Ureter (tissue), 1 donor: ENCODE data around the gene LAIR1. TPM values are rescaled to one million over a fixed set of nuclear protein-coding genes. Genes with fewer than 3 reads are reported as not detected.
"Not testable (repeated sequence)": the region's sequence is repeated elsewhere in the genome, so short reads cannot be mapped to it uniquely, and the experiment has no call there.

Experiments used
- DNase-seq: peaks from one replicate; pipeline ENCODE4 v3.0.0-alpha.2; 2020; ENCODE audit warnings: low spot score
- total RNA-seq: library from RNA; stranded (reverse); gene quantifications from one replicate; pipeline ENCODE4 v1.2.4, GENCODE V29; 2023
- donor health status: DM: yes; HTN: yes; CAD: no.

LAIR1 gene
- total RNA-seq, 1 donor from 2014 or later, result 16.1 TPM

DNA sequence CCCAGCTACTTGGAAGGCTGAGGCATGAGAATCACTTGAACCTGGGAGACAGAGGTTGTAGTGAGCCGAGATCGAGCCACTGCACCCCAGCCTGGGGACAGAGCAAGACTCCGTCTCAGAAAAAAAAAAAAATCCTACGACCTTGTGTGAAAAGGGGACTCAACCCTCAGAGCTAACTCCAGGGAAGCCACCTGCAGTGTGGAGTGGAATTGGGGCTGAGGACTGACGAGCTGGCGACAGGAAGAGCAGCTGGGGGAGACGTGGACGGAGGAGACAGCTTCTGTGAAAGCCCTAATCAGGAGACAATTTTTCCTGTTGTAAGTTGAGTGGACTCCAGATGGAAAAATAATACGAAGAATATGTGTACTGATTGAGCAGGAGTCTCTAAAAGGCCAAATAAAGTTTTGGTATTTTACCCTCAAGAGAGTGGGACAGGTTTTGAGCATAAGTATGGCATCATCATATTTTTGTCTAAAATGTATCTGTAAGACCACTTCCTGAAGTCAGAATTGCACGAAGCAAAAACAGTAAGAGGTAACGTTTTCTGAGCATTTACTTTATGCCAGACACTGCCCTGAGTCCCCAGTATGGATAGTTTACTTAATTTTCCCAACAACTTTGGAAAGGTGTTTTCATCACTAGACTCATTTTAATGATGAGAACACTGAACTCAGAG is 12.0 kb upstream of the LAIR1 start:
- DNase-seq, result no peak

DNA sequence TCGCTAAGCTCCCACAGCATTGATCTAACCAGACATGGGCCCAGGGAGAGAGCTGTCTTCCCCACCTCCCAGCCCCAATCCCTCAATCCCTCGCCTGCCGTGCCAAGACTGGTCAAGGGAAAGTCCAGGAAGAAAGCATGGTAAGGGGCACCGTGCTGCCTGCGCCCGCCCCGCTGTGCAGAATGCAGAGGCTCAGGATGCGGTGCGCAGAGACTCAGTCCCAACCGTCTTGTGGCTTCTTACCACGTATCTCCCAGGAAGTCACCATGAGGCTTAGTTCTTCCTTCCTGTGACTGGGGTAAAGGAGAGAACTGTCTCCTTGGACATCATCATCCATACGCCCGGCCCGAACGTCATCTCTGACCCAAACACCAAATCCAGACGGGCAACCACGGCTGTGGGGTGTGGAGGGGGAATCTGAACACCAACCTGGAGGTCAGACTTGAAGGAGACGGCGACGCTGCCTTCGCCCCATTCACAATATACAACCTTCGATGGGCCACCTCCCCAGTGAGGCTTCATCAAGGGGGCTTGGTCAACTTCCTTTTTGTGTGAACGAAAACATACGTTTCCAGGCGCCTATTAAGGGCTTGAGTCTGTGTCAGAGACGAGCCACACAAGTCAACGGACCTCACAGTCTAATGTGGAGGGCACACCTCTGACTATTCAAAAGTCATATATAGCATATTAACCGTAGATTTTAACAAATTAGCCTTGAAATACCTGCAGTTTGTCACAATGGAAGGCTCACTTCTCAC is 10.6 kb upstream of the LAIR1 start:
- not testable (repeated sequence) for DNase-seq

DNA sequence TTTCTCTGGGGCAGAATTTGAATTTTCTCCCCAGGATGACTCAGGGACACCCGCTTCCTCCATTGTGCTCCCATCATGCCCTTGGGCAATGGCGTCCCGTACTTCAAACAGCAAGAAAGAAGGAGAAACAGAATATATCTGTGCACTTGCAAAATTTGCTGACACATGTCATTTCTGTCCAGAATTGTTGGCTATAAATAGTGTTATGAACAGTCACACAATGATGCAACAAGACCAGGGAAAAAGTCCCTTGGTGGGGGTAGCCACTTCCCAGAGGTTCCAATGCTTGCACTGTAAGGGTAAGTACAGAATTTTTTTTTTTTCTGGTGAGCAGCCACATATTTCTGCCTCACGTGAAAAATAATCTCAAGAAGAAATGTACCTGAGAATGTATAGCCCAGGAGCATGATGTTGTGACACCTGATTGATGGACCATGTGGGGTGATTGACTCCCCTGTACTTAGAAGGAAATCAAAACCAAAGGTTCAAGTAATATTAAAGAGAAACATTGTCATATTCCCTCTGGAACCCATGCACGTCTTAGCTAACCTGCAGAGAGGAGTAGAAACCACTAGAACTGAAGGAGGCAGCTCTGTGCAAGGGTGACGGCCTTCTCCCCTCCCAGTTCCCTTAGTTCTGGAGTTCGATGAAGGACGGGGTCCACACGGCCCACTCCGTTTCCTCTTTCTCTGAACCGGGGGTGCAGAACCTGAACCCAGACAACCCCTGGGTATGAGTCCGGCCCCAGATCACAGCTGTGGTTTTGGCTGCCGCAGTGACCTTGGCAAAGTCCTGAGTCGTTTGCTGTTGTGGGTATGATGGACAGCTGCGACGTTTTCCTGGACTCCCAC is 9.3 kb upstream of the LAIR1 start:
- no peak for DNase-seq

DNA sequence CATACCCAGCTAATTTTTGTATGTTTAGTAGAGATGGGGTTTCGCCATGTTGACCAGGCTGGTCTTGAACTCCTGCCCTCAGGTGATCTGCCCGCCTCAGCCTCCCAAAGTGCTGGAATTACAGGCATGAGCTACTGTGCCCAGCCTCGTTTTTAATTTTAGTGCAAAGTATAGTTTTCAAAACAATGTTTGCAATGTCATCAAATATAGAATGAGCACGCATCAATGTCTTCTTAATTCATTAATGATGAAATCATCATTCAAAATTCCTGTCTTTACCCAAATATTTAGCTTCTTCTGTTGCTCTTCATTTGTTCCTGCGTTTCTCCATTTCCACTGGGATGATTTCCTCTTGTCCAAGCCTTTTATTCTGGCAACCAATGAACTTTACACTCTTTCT is 6.7 kb upstream of the LAIR1 start:
- DNase-seq, result not testable (repeated sequence)

DNA sequence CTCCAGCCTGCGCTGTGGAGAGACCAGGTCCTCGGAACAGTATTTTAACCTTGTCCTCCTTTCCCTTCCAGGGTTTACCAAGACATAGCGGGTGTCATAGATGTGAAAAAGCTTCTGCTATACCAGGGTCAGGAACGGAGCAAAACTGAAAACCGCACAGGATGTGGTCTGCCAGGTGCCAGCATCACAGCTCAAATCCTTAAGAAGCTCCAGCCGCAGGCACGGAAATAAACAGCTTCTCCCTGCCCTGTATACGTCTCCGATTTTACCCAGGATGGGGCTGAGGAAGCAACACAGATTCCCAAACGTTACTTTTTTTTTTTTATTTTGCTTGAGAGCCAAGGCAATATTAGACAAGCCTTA is 5.7 kb upstream of the LAIR1 start:
- not testable (repeated sequence) for DNase-seq

DNA sequence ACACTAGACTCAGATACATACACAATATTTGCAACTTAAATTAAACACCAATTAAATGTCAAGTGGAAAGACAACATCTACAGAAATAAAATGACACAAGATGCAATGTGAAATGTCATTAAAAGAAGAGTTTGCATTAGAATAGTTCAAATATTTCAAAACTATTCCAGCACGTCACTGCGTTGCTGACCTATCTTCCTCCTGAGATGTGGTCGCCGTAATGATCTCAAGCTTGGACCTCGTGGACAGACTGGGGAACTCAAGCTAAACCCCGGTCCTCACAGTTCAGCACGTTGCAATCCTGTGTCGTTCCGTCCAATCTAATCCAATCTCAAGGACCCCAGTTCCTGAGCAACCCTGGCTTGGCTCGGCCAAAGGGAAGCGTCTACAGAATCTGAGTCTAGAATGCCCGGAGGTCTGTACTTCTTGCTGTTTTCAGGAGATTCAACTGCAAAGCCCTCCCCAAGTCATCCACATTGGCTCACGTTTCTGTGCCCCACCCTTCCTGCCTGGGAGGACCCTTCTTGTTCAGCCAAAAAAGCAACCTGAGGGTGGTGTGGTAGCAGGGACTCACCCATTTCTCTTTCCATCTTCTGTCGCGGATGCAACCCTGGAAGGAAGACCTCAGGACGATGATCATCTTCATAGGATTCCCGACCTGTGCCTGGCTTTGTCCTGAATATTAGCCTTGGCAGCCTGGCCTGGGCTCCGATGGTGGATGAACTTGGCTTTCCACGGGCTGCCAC is 5.1 kb upstream of the LAIR1 start:
- DNase-seq, result not testable (repeated sequence)

DNA sequence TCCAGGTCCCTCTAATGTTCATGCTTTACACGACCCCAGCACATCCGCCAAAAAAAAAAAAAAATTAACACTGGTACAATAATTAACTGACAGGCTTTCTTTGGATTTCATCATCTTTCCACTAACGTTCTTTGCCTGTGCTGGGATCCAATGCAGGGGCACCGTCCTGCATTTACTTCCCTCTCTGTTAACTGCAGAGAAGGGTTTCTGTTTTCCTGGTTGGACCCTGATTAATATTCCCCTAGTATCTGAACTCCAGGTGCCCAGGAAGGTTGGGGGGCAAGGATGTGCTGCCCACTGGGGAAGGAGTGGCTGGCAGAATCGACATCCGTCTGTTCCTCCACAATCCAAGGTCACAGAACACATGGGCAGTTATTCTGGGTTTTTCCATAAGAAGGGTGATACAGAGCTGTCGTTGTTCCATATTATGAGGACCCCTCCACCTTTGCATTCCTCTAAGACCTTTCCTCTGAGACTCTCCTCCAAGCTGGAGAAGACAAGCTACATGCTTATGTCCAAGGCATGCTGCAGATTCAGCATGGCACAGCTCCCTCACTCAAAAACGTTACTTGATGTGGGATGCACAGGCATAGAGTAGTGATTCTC is 4.5 kb upstream of the LAIR1 start:
- no peak for DNase-seq

DNA sequence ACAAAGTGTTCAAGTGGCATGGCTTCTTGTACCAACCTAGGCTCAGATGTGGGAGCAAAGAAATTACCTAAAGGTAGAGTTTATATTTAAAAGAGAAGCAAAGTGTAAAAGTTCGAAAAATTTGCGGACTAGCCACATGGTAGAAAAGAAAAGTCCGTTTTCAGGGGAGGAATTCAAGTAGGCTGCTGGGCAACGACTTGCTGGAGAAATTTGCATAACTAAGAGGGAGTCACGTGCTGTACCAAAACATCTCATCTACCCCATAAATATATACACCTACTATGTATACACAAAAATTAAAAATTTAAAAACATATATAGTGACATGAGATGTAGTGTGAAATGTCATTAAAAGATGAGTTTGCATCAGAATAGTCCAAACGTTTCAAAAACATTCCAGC is 2.1 kb upstream of the LAIR1 start:
- DNase-seq, result no peak

DNA sequence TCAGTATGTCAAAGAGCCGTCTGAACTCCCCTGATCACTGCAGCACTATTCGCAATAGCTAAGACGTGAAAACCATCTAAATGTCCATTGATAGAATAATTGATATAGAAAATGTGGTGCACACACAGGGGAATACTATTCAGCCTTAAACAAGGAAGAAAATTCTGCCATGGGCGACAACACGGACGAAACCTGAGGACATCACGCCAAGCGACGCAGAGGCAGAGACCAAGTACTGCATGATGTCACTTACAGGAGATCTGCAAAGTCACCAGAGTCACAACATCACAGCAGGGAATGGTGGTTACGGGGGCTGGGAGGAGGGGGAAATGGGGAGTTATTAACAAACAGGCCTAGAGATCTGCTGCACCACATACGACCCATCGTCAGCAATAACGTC is 1.1 kb upstream of the LAIR1 start:
- DNase-seq, result not testable (repeated sequence)

DNA sequence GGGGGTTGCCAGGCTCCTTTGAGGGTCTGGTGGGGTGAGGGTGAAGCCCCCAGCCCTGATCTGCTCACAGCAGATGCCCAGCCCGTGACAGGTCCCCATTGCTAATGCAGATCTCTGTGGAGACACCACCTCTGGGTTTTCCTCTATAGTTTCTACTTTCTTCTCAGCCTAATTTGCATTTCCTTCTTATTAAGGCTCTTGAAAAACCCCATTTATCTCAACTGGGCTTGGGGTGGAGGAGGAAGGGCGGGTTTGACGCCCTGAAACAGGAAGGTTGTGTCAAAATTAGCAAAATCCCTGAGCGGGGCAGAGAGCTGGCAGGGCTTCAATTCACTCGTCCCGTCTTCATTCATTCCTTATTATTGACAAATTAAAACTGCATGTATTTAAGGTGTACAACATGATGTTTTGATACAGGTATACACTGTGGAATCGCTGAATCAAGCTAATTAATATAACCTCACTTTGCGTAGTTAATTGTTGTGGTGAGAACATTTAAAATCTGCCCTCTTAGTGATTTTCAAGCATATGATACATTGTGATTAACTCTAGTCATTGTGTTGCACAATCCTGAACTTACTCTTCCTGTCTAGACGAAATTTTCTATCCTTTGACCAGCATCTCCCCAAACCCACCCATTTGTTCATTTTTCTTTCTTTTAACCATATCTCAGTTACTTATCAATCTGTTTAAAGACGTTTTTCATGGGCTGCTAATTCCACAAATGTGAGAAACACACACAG is 2.9 kb downstream of the LAIR1 start:
- not testable (repeated sequence) for DNase-seq

DNA sequence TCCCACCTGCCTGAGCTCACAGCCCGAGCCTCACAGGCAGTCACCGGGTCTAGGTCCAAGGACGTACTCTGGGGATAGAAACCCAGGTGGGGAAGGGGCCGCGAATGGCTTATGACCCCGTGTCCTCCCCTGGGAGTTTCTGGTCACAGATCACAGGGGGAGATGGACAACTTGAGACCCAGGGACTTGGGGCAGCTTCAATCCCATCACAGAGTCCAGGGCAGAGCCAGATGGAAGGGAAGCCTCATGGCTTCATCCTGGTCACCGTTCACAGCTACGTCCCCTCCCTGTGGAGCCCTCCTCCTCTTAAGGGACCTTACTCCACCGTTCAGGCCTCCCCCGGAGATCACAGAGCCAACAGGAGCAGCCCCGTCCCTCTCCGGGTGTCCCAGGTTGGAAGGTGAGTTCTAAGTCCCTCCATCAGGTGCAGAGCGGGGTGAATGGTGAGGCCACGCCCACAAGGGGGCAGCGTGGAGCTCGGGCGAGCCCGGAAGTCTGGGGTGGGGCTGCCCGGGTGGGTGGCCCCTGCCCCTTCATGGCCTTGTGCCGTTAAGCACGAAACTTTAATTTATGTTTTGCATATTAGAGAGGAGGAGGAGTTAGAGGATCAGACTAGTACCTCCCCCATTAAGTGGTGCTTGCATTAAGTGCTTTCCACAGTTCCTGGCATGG is 5.4 kb downstream of the LAIR1 start:
- not testable (repeated sequence) for DNase-seq

DNA sequence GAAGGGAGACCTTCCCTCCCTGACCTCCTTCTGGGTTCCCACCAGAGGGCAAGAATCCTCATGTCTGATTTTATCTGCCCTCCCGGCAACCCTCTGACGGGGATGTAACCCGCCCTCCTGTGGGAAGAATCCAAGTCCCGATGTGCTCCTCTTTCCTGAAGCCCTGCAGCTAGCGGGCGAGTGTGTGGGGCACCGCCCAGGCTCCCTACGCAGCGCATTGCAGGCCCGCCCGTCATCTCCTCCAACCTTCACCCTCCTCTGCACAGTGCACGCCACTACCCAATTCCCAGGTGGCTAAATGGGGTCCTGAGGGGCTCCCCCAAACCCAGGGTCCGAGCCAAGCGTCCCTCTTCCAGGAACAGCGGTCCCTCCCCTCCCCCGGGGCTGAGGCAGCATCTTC is 7.3 kb downstream of the LAIR1 start:
- DNase-seq, result no peak

DNA sequence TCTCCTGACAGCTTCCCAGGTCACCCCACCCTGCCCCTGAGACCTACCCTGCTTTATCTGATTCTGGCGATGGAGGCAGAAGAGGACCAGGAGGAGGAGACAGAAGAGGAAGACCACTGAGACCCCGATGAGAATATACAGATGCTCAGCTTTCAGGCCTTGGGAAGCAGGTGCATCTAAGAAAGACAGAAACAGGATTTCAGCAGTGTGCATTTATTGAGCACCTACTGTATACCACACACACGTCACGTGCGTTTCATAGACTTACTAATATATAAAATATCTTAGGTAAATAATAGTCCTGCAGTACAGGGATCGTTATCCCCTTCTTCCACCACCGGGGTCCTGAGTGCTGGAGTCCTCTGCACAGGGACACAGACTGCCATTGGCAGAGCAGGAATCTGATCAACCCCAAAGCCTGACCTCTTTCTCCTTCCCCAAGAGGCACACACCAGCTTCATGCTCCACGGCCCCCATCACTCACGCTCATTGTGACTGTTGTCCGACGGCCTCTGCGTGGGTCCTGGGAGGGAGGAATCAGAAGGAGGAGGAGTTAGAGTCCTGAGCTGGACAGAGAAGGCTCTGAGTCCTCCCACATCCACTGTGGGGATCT is 8.2 kb downstream of the LAIR1 start:
- no peak for DNase-seq

DNA sequence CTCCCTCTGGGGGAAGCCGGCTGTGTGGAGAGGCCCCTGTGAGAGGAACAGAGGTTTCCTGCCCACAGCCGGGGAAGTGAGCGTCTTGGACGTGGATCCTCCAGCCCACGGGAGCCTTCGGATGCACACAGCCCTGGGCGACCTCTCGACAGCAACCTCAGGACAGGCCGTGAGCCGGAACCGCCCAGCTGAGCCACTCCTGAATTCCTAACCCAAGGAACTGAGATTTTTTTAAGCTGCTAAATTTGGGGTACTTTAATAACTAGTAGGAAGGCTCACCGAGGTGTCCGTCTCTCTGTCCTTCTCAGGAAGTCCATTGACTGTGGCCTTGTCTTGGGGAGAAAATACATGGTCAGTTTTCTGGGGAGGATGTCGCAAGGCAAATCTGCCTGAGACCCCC is 9.1 kb downstream of the LAIR1 start:
- no peak for DNase-seq

DNA sequence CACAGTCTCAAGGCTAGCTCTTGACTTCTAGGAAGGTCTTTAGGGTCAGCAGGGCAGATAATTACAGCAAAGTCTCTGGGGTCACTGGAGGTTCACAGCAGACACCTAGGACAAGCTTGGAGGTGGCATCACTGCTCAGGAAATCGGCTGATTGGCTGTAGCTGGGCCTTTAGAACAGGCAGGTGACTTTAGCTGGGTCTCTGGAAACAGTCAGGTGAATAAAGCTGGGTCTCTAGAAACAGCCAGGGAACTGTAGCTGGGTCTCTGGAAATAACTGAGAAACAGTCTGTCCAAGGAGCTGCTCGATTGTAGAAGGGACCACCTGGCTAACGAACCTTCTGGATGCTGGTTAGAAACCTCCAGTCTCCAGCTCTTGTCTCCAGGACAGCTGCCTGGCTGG is 10.0 kb downstream of the LAIR1 start:
- DNase-seq, result no peak

DNA sequence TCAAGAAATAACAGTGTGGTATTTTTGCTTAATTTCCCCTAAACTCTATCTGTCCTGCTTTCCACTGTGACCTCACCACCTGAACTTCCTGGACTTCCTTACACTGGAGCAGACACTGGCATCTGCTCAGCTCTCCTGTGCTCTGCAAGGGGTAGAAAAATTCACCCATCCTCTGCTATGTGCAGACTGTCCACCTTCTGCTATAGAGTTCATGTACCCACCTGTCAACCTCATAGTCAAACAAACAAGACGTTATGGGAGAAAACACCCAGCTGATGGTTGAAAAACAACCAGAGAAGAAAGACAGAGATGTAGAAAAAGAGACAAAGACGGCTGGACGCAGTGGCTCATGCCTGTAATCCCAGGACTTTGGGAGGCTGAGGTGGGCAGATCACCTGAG is 12.2 kb downstream of the LAIR1 start:
- no peak for DNase-seq

DNA sequence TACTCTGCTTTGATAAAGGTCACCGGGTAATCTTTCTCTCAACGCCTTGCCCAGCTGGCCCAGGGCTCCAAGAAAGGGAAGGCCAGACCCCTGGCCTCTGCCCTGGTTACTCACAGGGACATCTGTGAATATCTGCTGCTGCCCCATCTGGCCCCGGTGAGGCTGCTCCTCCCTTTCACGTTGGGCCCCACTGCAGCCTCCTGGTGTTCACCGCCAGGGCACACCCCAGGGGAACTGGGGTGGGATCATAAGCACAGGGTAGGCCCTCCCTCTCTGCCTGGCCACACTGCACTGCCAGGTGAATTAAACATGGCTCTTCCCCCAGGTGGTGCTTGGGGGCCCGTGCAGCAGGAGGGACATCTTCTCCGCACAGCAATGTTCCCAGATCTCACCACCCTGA is 12.7 kb downstream of the LAIR1 start:
- DNase-seq, result no peak

DNA sequence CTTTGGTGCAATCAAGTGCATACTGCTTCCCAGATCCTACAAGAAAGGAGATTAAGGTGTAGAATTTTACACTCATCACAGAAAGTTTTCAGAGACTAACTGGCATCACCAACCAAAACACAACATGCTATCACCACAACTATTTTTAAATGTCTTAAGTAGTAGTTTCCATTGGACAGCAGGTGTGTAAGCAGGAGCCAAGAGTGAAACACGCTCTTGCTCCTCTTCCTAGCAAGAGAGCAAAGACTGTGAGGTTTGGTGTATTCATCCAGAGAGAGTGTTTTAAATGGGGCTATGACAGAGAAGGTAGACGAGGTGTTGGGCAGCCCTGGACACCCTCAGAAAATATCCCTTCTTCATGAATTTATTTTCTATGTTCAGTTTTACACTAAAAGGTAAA is 13.3 kb downstream of the LAIR1 start:
- no peak for DNase-seq

DNA sequence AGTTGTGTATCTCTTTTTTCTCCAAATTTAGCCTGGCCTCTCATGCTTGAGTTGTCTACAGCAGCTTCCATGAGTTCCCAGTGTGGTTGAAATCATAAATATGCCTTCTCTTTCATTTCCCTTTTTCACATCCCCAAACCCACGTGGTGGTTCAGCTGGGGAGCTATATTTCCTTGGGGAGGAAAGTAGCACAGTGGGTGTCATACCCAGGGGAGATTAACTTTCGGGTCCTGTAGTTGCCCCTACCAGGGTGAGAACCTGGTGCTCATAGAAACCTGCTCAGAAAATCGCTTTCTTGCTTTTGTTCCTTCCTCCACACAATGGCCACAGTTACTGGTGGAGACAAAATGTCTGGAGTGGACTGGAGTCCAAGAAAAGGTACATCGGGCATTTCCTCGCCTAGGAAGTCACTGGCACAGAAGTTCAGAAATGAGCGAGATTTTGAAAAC is 18.8 kb downstream of the LAIR1 start:
- DNase-seq, result no peak

DNA sequence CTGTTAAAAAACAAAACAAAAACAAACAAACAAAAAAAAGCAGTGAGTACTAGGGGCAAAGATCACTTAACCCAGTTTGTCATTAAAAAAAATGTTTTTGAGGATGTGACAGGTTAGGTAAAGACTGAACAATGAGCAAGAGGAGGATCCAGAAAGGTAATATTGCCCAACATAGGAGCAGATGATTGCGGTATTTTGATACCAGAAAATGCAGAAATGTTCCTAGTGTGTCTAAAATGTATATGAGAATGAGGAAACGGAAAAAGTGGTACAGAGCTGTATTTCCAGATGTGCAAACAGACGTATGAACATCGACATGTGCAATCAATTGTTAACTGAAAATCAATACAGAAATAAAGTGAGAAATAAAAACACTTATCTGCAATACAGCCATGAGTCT is 20.9 kb downstream of the LAIR1 start:
- no peak for DNase-seq
